ENCODE measurements around the gene TRIM33.
"Not testable (repeated sequence)": the region's sequence is repeated elsewhere in the genome, so short reads cannot be mapped to it uniquely, and the experiment has no call there.

TRIM33 gene

DNA sequence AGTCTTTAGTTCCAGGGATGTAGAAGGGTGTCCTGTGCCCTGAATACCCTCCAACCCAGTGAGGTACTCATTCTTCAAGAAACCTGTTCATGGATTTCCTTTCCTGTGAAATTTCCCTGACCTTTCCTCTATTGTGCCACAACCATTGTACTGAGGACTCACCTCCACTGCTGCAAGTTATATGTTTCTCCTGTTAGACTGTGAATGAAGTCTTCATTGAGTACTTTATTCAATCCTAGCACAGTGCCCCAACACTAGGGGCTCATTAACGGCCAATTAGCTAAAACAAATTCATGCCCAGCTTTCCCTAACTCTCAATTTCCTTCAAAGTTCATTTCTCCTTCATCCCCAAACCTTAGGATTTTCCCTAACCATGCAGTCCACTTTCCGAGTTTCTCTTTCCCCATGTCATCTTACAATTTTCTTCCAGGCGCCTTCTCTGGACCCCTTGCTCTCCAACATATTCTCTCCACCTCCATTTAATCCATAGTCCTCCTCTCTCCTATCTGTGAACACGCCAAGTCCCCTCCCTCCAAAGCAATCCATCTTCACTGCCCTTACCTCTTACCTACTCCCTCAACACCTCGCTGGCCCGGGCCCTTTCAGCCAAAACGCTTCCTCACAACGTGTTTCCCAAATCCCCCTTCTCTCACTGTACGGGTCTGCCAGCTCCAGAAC lies 1.3 kb downstream of the TRIM33 start:
- no peak for DNase-seq

- DNase-seq: no peak
Measured at GRCh38 chr1:114508386-114508898, 2.6 kb downstream of the TRIM33 start.

DNA sequence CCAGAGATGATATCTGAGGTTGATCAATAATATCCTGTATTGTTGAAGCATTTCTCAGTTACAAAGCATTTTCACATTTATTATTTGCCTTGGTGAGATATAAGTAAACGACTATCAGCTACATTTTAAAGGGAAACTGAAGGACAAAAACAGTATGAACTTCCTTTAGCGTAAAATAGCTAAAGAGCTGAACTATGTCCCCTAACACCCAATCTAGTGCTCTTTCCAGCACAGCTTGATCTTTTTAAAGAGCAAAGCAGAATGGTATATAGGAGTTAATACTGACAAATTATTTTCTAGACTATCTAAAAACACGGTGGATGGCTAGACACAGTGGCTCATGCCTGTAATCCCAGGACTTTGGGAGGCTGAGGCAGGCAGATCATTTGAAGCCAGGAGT lies 3.5 kb downstream of the TRIM33 start:
- DNase-seq: no peak

- no peak for DNase-seq
Measured at GRCh38 chr1:114505148-114505561, 5.8 kb downstream of the TRIM33 start.

DNA sequence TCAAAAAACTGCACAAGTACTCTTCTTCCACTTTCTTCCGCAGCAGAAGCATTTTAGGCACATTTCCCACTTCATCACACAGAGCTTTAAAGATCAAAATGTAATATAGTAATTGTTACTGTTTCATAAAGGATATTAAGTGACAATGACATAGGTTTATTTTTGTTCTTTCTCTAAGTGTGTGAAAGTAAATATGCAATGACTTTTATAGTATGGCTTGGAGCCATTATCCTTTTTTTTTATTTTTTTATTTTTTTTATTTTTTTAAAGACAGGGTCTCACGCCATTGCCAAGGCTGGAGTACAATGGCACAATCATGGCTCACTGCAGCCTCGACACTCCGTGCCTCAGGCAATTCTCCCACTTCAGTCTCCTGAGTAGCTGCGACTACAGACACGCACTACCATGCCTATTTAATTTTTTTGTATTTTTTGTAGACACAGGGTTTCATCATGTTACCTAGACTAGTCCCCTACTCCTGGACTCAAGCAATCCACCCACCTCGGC lies 7.0 kb downstream of the TRIM33 start:
- no peak for DNase-seq

DNA sequence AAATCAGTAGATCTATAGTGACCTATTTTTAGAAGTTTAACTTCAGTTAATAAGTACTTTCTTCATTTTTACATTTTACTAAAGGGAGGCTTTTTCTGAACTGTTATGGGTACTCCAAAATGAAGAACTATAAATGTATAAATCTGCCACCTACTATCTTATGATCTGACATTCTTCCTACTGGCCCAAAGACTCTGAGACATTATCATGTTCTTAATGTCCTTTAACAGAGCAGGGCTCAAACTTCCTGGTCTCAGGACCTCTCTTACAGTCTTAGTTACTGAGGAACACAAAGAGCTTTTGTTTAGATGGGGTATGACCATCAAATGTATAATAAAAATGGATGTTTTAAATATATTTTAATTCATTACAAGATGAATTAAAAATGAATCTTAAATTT lies 8.9 kb downstream of the TRIM33 start:
- DNase-seq: no peak

DNA sequence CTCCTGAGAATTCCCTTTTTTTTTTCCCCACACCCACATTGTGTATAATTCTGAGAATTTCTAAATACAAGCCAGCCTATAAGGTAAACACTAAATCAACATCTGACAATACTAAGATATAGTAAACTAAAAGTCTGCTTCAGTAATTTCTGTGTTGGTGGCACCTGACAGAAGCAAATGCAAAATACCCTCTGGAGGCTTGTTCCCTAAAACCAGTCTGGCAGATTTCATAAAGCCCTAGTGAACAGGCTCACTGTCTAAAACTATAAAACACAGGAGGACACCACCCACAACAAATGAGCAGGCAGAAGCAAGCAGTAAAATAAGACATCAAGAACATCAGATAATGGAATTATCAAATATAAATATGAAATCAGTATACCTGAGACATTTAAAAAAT lies 11.5 kb downstream of the TRIM33 start:
- no peak for DNase-seq

- DNase-seq: no peak
Measured at GRCh38 chr1:114496089-114496488, 14.9 kb downstream of the TRIM33 start.

DNA sequence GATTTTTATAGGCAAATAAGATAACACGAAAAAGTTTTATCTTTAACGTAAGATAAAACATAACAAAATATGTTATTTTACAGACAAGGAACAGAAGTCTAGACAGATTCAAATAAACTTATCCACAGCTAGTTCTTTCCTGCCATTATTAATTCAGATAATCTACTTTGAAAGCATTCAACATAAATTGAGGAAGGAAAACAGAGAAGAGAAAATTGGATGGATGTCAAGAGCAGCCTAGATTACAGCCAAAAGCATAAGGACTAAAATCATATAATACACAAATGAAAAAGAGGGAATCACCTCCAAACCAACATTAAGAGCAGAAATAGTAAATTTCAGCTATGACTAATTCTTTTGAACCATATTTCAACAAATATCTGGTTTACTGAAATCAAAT lies 15.5 kb downstream of the TRIM33 start:
- no peak for DNase-seq

DNA sequence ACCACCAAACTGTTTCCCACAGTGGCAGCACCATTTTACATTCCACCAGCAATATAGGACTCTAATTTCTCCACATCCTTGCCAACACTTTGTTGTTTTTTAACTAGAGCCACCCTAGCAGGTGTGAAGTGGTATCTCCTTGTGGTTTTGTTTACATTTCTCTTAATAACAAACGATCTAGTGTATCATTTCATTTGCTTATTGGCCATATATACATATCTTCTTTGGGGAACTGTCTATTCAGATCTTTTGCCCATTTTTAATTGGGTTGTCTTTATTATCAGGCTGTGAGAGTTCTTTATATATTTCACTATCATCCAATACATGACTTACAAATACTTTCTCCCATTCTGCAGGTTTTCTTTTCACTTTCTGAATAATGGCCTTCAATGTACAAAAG lies 18.0 kb downstream of the TRIM33 start:
- no peak for DNase-seq

GRCh38 chr1:114490274-114490693 lies 20.7 kb downstream of the TRIM33 start:
- no peak for DNase-seq

DNA sequence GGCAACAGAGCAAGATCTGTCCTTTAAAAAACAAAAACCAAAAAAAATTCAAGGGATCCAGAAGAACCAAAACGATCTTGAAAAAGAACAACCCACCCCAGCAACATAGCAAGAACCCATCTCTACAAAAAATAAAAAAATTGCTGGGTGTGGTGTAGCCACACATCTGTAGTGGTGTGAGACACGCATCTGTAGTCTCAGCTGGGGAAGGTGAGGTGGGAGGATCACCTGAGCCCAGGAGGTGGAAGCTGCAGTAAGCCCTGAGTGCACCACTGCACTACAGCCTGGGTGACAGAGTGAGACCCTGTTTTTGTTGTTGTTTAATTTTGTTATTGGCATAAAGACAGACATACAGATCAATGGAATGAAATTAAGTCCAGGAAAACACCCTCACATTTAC lies 22.3 kb downstream of the TRIM33 start:
- DNase-seq: no peak

GRCh38 chr1:114485286-114485685 lies 25.7 kb downstream of the TRIM33 start:
- DNase-seq: no peak

- no peak for DNase-seq
Measured at GRCh38 chr1:114482585-114482984, 28.4 kb downstream of the TRIM33 start.

DNA sequence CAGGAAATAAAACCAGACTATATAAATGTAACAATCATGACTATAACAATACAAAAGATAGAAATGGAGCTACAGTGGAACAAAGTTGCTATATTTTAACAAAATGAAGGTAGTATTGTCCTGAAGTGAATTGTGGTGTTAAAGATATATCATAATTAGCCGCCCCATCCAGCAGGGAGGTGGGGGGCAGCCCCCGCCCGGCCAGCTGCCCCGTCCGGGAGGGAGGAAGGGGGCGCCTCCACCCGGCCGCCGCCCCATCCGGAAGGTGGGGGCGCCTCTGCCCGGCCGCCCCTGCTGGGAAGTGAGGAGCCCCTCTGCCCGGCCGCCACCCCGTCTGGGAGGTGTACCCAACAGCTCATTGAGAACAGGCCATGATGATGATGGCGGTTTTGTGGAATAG lies 31.4 kb downstream of the TRIM33 start:
- not testable (repeated sequence) for DNase-seq

- DNase-seq: no peak
Measured at GRCh38 chr1:114479134-114479533, 31.9 kb downstream of the TRIM33 start.

DNA sequence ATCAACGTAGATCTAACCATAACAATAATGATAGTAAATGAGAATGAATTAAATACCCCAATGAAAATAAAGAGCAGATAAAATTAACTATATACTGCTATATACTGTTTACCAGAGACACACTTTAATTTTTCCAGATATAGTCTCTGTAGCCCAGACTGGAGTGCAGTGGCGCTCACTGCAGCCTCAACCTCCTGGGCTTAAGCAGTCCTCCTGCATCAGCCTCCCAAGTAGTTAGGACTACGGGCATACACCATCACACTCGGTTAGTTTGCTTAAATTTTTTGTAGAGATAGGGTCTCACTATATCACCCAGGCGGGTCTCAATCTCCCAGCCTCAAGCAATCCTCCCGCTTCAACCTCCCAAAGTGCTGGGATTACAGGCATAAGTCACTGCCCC lies 37.2 kb downstream of the TRIM33 start:
- no peak for DNase-seq

- no peak for DNase-seq
Measured at GRCh38 chr1:114472408-114472807, 38.6 kb downstream of the TRIM33 start.

GRCh38 chr1:114470681-114471080 lies 40.3 kb downstream of the TRIM33 start:
- DNase-seq: no peak

DNA sequence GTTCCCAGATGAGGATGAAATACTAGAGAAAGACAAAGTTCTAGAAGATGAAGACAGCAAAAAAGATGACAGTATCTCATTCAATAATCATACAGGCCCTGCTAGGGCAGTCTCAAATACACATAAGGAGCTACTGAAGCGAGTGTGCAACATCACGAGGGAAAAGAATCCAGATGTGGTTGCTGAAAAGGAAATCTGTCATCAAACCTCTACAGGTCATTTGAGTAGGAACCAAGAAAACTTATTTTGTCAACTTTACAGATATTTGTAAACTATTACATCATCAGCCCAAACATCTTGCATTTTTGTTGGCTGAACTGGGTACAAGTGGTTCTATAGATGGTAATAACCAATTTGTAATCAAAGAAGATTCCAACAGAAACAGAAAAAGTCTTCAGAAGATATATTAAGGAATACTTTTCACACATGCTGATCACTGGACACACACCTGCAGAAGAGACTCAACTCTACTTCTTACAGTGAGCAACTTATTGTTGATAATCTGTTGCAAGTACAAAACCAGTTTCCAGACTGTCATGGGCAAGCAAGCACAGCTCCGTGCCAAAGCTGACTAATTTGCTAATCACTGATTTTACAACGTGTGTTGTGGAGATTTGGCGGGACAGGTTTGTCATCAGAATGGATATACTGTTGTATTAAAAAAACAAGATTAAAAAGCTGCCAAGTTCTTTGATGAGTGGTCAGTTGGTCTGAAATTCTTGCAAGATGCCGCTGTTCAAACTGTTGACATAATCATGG lies 42.1 kb downstream of the TRIM33 start:
- DNase-seq: no peak

DNA sequence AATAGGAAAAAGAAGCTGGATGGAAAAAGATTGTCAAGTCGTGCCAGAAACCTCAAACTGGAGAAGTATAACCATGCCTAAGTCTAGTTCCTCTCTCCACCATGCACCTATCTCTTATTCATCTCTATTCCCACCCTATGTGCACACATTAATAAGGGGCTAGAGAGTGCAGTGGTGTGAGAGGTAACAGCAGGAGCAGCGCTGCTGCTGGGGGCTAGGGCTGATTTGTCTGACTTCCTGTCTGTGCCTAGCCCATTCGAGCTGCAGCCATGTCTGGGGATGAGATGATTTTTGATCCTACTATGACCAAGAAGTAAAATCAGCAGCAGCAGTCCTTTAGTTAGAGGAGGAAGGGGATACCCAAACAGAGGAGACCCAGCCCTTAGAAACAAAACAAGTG lies 43.0 kb downstream of the TRIM33 start:
- DNase-seq: no peak

- DNase-seq: no peak
Measured at GRCh38 chr1:114467491-114467890, 43.5 kb downstream of the TRIM33 start.

DNA sequence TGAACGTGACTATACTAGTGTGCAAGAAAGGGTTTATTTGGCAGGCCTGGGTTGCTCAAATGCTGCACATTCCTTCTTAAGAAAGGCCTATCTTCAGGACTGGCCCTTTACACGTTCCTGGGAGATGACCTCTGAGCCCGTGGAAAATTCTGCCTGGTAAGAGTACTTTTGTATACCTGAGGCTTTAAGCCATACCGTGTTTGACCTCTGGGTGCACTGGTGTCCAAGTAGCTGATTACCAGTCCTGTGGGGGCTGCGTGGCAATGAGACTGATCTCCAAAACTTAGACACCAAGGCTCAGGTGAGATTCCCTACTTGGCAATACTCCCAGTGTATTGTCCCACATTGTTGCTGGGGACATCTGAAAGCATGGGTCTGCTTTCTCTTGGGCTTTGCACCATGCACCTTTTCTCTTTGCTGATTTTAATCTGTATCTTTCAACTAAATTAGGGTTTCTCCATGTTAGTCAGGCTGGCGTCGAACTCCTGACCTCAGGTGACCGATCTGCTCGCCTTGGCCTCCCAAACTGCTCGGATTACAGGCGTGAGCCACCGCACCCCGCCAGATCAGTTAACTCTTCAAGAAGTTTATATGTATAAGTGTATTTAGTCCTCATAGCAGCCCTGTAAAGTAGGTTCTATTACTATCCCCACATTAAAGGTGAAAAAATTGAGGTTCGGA lies 44.5 kb downstream of the TRIM33 start:
- no peak for DNase-seq

DNA sequence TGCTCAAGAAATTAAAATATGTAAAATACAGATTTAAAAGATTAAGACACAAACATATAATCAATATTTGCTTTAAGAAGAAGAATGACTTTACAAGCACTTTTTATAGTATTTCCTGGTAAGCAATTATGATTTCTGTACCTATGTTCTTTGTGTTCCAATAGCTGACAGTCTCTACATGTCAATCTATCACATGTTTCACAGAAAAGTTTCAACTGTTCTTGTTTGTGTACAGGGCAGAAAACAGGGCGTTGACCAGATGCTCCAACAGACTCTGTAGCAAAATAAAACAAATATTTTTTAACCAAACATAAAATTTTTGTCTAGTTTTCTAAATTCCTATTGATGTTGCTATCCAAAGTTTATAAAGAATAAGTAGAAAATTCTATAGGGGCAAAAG lies 48.0 kb downstream of the TRIM33 start:
- DNase-seq: no peak
